Measurements from ENCODE around the gene C1orf116. TPM values are rescaled to one million over a fixed set of nuclear protein-coding genes. Genes with fewer than 3 reads are reported as not detected.

Gene C1orf116
- total RNA-seq, 4 donors from 2014 or later, result 25.7 to 41.2 (median 29.2) TPM

GRCh38 chr1:207033302-207033701 is 746 bp upstream of the C1orf116 start:
- intact Hi-C loops (cut with DNase I; ENCODE audit: low total_unique reads), result no loop called here
- no peak for DNase-seq
- in situ Hi-C loops (cut with MboI; ENCODE audit: low pct_ligation_motif_present in 1 of 4, low pct_unique_long_range_greater_than_20kb in 1 of 4, low sequenced_read_pairs in 3 of 4), result no loop called here
- Histone ChIP-seq H3K27me3 (no peaks in the 10 kb centered on the region), H3K4me1 (peaks cover 3 to 40% (median 15%) of the 10 kb centered on the region in 4 donors), H3K9me3 (no peaks in the 10 kb centered on the region), H3K36me3 (no peaks in the 10 kb centered on the region), H3K4me3 (no peak overlapping the region), H3K27ac (peak overlapping the region; percentile 73 to 90 (median 81))
- 55 to 59% methylated on average over 2 of the region's 2 CpGs for WGBS, 2 donors (ENCODE audit: low coverage in 1 of 2)
- TF ChIP-seq POLR2AphosphoS5 (IDR thresholded peaks at IDR 0.05) (no peak), CTCF (IDR thresholded peaks at IDR 0.05) (no peak), POLR2A (IDR thresholded peaks at IDR 0.05) (no peak), EP300 (IDR thresholded peaks at IDR 0.05; ENCODE audit: low read depth) (no peak)

- TF ChIP-seq POLR2AphosphoS5 (IDR thresholded peaks at IDR 0.05), result peak in 2 of 3 donors; percentile 52 to 83
- peak; percentile 53 for TF ChIP-seq POLR2A (IDR thresholded peaks at IDR 0.05)
- TF ChIP-seq CTCF (IDR thresholded peaks at IDR 0.05), result no peak
- peak; percentile 28 for TF ChIP-seq EP300 (IDR thresholded peaks at IDR 0.05; ENCODE audit: low read depth)
- WGBS, 2 donors (ENCODE audit: low coverage in 1 of 2), result 18 to 41% methylated on average over 2 to 7 of the region's 7 CpGs
- intact Hi-C loops (cut with DNase I; ENCODE audit: low total_unique reads), result no loop called here
- H3K9me3 ChIP-seq, result no peaks in the 10 kb centered on the region
- H3K36me3 ChIP-seq, result no peaks in the 10 kb centered on the region
- DNase-seq, result peak; percentile 82
- peaks cover 3 to 55% (median 20%) of the 10 kb centered on the region in 4 donors for H3K4me1 ChIP-seq
- in situ Hi-C loops (cut with MboI; ENCODE audit: low pct_ligation_motif_present in 1 of 4, low pct_unique_long_range_greater_than_20kb in 1 of 4, low sequenced_read_pairs in 3 of 4), result no loop called here
- H3K27me3 ChIP-seq, result no peaks in the 10 kb centered on the region
- peak overlapping the region in 3 of 4 donors; percentile 27 to 51 (median 31) for H3K4me3 ChIP-seq
- H3K27ac ChIP-seq, result peak overlapping the region; percentile 85 to 90 (median 88)
Observed at GRCh38 chr1:207031632-207032264, 808 bp downstream of the C1orf116 start.

GRCh38 chr1:207031016-207031415 is 1.5 kb downstream of the C1orf116 start:
- peaks cover 3 to 63% (median 26%) of the 10 kb centered on the region in 4 donors for H3K4me1 ChIP-seq
- in situ Hi-C loops (cut with MboI; ENCODE audit: low pct_ligation_motif_present in 1 of 4, low pct_unique_long_range_greater_than_20kb in 1 of 4, low sequenced_read_pairs in 3 of 4), result no loop called here
- peak overlapping the region in 3 of 4 donors; percentile 27 to 51 (median 31) for H3K4me3 ChIP-seq
- DNase-seq, result no peak
- WGBS, 2 donors (ENCODE audit: low coverage in 1 of 2), result 38% methylated on average over 1 of the region's 1 CpG; no CpG with 5 or more reads in 1 of the 2 donors
- H3K9me3 ChIP-seq, result no peaks in the 10 kb centered on the region
- H3K36me3 ChIP-seq, result no peaks in the 10 kb centered on the region
- H3K27me3 ChIP-seq, result no peaks in the 10 kb centered on the region
- intact Hi-C loops (cut with DNase I; ENCODE audit: low total_unique reads), result no loop called here
- peak overlapping the region; percentile 85 to 90 (median 88) for H3K27ac ChIP-seq
- TF ChIP-seq EP300 (IDR thresholded peaks at IDR 0.05; ENCODE audit: low read depth), result no peak
- no peak for TF ChIP-seq POLR2A (IDR thresholded peaks at IDR 0.05)
- TF ChIP-seq CTCF (IDR thresholded peaks at IDR 0.05), result no peak
- no peak for TF ChIP-seq POLR2AphosphoS5 (IDR thresholded peaks at IDR 0.05)

- peak overlapping the region; percentile 85 to 90 (median 88) for H3K27ac ChIP-seq
- peak overlapping the region in 2 of 4 donors; percentile 27 to 51 for H3K4me3 ChIP-seq
- DNase-seq, result no peak
- in situ Hi-C loops (cut with MboI; ENCODE audit: low pct_ligation_motif_present in 1 of 4, low pct_unique_long_range_greater_than_20kb in 1 of 4, low sequenced_read_pairs in 3 of 4) (no loop called here), intact Hi-C loops (cut with DNase I; ENCODE audit: low total_unique reads) (no loop called here)
- peaks cover 3 to 67% (median 29%) of the 10 kb centered on the region in 4 donors for H3K4me1 ChIP-seq
- H3K27me3 ChIP-seq, result no peaks in the 10 kb centered on the region
- no peaks in the 10 kb centered on the region for H3K9me3 ChIP-seq
- no peak for TF ChIP-seq EP300 (IDR thresholded peaks at IDR 0.05; ENCODE audit: low read depth)
- no peak for TF ChIP-seq POLR2A (IDR thresholded peaks at IDR 0.05)
- no peak for TF ChIP-seq POLR2AphosphoS5 (IDR thresholded peaks at IDR 0.05)
- TF ChIP-seq CTCF (IDR thresholded peaks at IDR 0.05), result no peak
- WGBS, 2 donors (ENCODE audit: low coverage in 1 of 2), result 38 to 59% methylated on average over 5 of the region's 5 CpGs
- no peaks in the 10 kb centered on the region for H3K36me3 ChIP-seq
Observed at GRCh38 chr1:207030522-207031009, 2.0 kb downstream of the C1orf116 start.
